Activated CD8-positive, alpha-beta memory T cell treated with anti-CD3 and anti-CD28 coated beads, Interleukin-2, amount 10 ng/mL, durations not matched to agents 7 days and 5 days (primary cell): Measurements from ENCODE around the gene ZNF273. TPM values are rescaled to one million over a fixed set of nuclear protein-coding genes. Genes with fewer than 3 reads are reported as not detected.
"Not testable (repeated sequence)": the region's sequence is repeated elsewhere in the genome, so short reads cannot be mapped to it uniquely, and the experiment has no call there.

Source experiments
- ATAC-seq: fragments of 150-1000 bp; cut with Tn5 transposase; one replicate; pipeline ENCODE4 v1.10.0; 2021; ENCODE audit warnings: moderate library complexity
- CTCF ChIA-PET: fragments of 350-600 bp; sonication (Branson Sonifier 250); formaldehyde crosslinking; loops from one replicate; lab custom pipeline; 2021; ENCODE audit warnings: antibody characterized with exemption; lab: Charles Lee
- DNase-seq: peaks from one replicate; pipeline ENCODE4 v3.0.0-alpha.2; 2020
- H3K27ac Mint-ChIP-seq: one replicate; pipeline ENCODE4 v1.8.0; 2021; ENCODE audit warnings: mild to moderate bottlenecking, mixed read lengths
- H3K27me3 Mint-ChIP-seq: one replicate; pipeline ENCODE4 v1.8.0; 2021; ENCODE audit warnings: mixed read lengths
- H3K36me3 Mint-ChIP-seq: one replicate; pipeline ENCODE4 v1.8.0; 2021; ENCODE audit warnings: mild to moderate bottlenecking, mixed read lengths
- H3K4me1 Mint-ChIP-seq: one replicate; pipeline ENCODE4 v1.8.0; 2021; ENCODE audit warnings: mixed read lengths
- H3K4me3 Mint-ChIP-seq: one replicate; pipeline ENCODE4 v1.8.0; 2021; ENCODE audit warnings: mild to moderate bottlenecking, moderate library complexity, mixed read lengths
- H3K9me3 Mint-ChIP-seq: one replicate; pipeline ENCODE4 v1.8.0; 2022; ENCODE audit warnings: low read depth, mixed read lengths
- total RNA-seq, 2 experiments: library from RNA; stranded (reverse); gene quantifications; one replicate each; pipeline ENCODE4 v1.2.3, GENCODE V29; 2021

The ZNF273 gene
- total RNA-seq, result 10 to 100 TPM in 1 of 2 experiments, 1 to 10 TPM in 1; 8.4 to 13.6 TPM

GRCh38 chr7:64902806-64903721, at the start of gene ZNF273:
TSS of gene ZNF273 (plus strand) at chr7:64903273. CDS start at chr7:64903318, 45 bp downstream.
- Mint-ChIP-seq H3K4me3 (peak within 1 kb of the TSS; percentile 98), H3K4me1 (peaks cover 39% of the 10 kb centered on the region), H3K9me3 (peaks cover 6% of the 10 kb centered on the region), H3K36me3 (peaks cover 43% of the 10 kb centered on the region), H3K27ac (peak within 1 kb of the TSS; percentile 98), H3K27me3 (no peaks in the 10 kb centered on the region)
- DNase-seq, result peak; percentile 97
- peak; percentile 100 for ATAC-seq
- CTCF ChIA-PET, result interaction anchor here (0.9 kb wide), 1 partner anchor 14 kb away, joined by 3 read pairs; no protein-coding TSS in a partner anchor

DNA sequence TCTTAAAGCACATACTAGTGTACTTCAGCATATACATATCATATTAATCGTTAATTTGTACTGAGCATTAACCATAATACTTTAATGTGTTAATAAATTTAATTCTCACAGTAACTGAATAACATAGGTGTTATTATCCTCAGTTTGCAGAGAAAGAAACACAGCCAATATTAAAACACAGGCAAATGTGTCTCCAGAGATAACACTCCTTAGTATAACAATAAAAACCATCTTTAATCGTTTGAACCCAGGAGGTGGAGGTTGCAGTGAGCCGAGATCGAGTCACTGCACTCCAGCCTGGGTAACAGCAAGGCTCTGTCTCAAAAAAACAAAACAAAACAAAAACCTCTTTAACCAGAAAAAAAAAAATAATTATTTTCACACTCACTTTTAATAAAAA, 49.4 kb upstream of the ZNF273 start:
- no peaks in the 10 kb centered on the region for H3K36me3 Mint-ChIP-seq
- no peak for DNase-seq
- CTCF ChIA-PET, result no interaction called here

DNA sequence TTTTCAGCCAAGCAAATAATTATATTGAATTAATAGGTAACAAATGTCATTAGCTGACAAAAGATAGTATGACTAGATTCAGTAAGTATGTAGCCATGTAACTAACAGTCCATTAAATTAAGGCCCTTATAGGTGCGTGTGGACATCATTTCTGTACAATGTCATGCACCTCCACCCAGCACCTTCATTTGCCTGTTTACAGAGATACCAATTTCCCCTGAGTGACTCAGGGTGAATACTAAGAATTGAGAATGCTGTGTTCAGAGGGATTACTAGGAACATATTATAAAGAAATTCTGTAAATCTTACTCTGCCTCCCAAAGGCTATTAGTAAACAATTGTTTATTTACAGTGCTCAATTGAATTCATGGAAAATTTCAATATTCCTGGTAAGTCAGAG, 48.1 kb upstream of the ZNF273 start:
- DNase-seq, result no peak
- CTCF ChIA-PET, result no interaction called here
- ATAC-seq, result no peak
- Mint-ChIP-seq H3K27ac (no peak overlapping the region), H3K36me3 (no peaks in the 10 kb centered on the region), H3K4me3 (no peak overlapping the region), H3K9me3 (no peaks in the 10 kb centered on the region), H3K27me3 (no peaks in the 10 kb centered on the region), H3K4me1 (no peaks in the 10 kb centered on the region)

More for the DNA sequence above, 49.4 kb upstream of the ZNF273 start:
- no peak overlapping the region for H3K27ac Mint-ChIP-seq
- no peaks in the 10 kb centered on the region for H3K4me1 Mint-ChIP-seq
- H3K9me3 Mint-ChIP-seq, result no peaks in the 10 kb centered on the region
- H3K27me3 Mint-ChIP-seq, result no peaks in the 10 kb centered on the region
- H3K4me3 Mint-ChIP-seq, result no peak overlapping the region
- no peak for ATAC-seq

- no peak for ATAC-seq
- no peak overlapping the region for H3K4me3 Mint-ChIP-seq
- no peaks in the 10 kb centered on the region for H3K4me1 Mint-ChIP-seq
- peaks cover 11% of the 10 kb centered on the region for H3K9me3 Mint-ChIP-seq
- no peaks in the 10 kb centered on the region for H3K27me3 Mint-ChIP-seq
- no peaks in the 10 kb centered on the region for H3K36me3 Mint-ChIP-seq
- no peak overlapping the region for H3K27ac Mint-ChIP-seq
- DNase-seq, result no peak
- CTCF ChIA-PET, result no interaction called here
These were observed 40.1 kb upstream of the ZNF273 start for GRCh38 chr7:64863021-64863420.

DNA sequence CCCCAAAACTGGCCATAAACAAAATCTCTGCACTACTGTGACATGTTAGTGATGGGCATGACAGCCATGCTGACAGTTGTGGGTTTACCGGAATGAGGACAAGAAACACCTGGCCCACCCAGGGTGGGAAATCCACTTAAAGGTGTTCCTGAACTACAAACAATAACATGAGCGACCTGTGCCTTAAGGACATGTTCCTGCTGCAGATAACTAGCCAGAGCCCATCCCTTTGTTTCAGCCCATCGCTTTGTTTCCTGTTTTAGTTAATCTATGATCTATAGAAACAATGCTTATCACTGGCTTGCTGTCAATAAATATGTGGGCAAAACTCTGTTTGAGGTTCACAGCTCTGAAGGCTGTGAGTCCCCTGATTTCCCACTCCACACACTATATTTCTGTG, 39.5 kb upstream of the ZNF273 start:
- CTCF ChIA-PET, result not testable (repeated sequence)

DNA sequence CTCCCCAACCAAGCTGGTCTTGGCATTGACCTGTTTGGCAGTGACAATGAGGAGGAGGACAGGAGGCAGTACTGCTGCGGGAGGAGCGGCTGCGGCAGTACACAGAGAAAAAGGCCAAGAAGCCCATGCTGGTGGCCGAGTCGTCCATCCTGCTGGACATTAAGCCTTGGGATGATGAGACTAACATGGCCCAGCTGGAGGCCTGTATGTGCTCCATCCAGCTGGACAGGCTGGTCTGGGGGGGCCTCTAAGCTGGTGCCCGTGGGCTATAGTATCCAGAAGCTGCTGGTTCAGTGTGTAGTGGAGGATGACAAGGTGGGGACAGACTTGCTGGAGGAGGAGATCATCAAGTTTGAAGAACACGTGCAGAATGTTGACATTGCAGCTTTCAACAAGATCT, 39.1 kb upstream of the ZNF273 start:
- ATAC-seq, result no peak

More for the DNA sequence above, 39.5 kb upstream of the ZNF273 start:
- peaks cover 11% of the 10 kb centered on the region for H3K9me3 Mint-ChIP-seq
- H3K36me3 Mint-ChIP-seq, ATAC-seq, H3K27ac Mint-ChIP-seq, H3K4me3 Mint-ChIP-seq, DNase-seq, H3K4me1 Mint-ChIP-seq, H3K27me3 Mint-ChIP-seq: not testable (repeated sequence)

DNA sequence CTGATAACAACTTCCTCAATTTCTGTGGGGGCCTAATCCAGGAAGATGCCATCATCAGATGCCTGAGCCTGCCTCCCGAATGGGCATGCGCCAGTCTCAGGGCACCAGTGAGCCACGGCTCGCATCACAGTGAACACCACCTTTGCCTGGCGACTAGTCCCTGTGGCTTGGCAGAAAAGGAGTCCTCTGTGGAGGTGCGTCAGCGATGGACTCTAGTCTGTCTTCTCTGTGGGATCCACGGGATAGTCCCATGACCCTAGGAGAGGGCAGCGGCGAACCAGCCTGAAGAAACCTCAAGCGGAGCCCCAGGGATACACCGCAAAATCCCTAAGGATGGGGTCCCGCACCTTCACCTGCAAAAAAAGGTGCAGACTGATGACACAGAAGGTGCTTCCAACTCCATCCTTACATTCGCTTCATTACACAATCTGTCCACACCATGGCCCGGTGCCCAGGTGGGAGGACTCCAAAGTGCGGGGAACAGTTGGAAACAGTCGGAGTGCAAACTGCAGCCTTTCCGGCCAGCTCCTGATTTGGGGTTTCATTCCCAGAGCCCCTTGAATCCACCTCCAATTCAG, 35.1 kb upstream of the ZNF273 start:
- H3K4me3 Mint-ChIP-seq, result no peak overlapping the region
- H3K27ac Mint-ChIP-seq, result no peak overlapping the region
- CTCF ChIA-PET, result no interaction called here
- no peak for DNase-seq
- no peak for ATAC-seq
- H3K27me3 Mint-ChIP-seq, result no peaks in the 10 kb centered on the region
- H3K4me1 Mint-ChIP-seq, result no peaks in the 10 kb centered on the region
- peaks cover 6% of the 10 kb centered on the region for H3K9me3 Mint-ChIP-seq
- H3K36me3 Mint-ChIP-seq, result no peaks in the 10 kb centered on the region

More for the DNA sequence above, 39.1 kb upstream of the ZNF273 start:
- no peak for DNase-seq
- Mint-ChIP-seq H3K27me3 (no peaks in the 10 kb centered on the region), H3K9me3 (peaks cover 11% of the 10 kb centered on the region), H3K27ac (no peak overlapping the region), H3K4me1 (no peaks in the 10 kb centered on the region), H3K4me3 (no peak overlapping the region), H3K36me3 (no peaks in the 10 kb centered on the region)
- CTCF ChIA-PET, result no interaction called here

DNA sequence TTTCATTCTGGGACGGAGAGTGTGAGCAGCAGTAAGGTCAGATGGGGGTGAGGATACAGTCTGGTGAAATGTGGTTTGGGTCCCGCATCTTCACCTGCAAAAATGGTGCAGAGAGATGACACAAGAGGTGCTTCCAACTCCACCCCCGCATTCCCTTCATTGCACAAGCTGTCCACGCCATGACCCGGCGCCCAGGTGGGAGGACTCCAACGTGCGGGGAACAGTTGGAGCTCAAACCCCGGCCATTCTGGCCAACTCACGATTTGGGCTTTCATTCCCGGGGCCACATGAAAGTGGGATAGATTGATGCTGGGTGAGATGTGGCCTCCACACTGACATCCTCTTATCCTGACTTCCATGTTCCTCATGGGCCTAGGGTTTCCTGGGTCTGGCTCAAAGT, 34.6 kb upstream of the ZNF273 start:
- Mint-ChIP-seq H3K36me3 (no peaks in the 10 kb centered on the region), H3K27me3 (no peaks in the 10 kb centered on the region), H3K4me1 (no peaks in the 10 kb centered on the region), H3K27ac (no peak overlapping the region), H3K4me3 (no peak overlapping the region), H3K9me3 (peaks cover 5% of the 10 kb centered on the region)
- DNase-seq, result no peak
- no peak for ATAC-seq
- CTCF ChIA-PET, result no interaction called here

GRCh38 chr7:64869121-64869725, 33.9 kb upstream of the ZNF273 start:
- Mint-ChIP-seq H3K4me1 (no peaks in the 10 kb centered on the region), H3K27me3 (no peaks in the 10 kb centered on the region), H3K36me3 (no peaks in the 10 kb centered on the region), H3K4me3 (no peak overlapping the region), H3K27ac (no peak overlapping the region), H3K9me3 (peaks cover 2% of the 10 kb centered on the region)
- ATAC-seq, result no peak
- CTCF ChIA-PET, result no interaction called here
- DNase-seq, result no peak

- CTCF ChIA-PET, result no interaction called here
- Mint-ChIP-seq H3K9me3 (no peaks in the 10 kb centered on the region), H3K27ac (no peak overlapping the region), H3K4me3 (no peak overlapping the region), H3K36me3 (no peaks in the 10 kb centered on the region), H3K4me1 (no peaks in the 10 kb centered on the region), H3K27me3 (no peaks in the 10 kb centered on the region)
- DNase-seq (no peak), ATAC-seq (no peak)
These were observed 33.0 kb upstream of the ZNF273 start for GRCh38 chr7:64869912-64870562.

DNA sequence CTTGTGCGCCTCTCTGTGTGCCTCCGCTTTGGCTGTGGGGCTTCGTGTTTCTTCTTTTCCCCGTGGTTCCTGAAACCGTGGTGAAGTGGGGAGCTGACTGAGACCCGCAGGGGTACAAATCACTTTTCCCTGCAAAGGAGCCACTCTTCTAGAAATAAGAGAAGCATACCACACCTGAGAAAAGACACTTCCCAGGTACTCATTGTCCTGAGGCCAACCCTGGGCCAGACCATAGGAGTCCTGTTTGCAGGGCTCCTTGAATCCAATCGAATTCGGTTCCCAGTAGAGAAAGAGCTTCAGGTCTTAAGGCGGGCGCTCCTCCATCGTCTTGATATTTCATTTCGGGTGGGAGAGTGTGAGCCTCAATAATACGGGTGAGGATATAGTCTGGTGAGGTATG, 32.4 kb upstream of the ZNF273 start:
- DNase-seq (no peak), ATAC-seq (no peak)
- CTCF ChIA-PET, result no interaction called here
- Mint-ChIP-seq H3K4me3 (no peak overlapping the region), H3K27me3 (no peaks in the 10 kb centered on the region), H3K27ac (no peak overlapping the region), H3K36me3 (no peaks in the 10 kb centered on the region), H3K9me3 (no peaks in the 10 kb centered on the region), H3K4me1 (no peaks in the 10 kb centered on the region)

DNA sequence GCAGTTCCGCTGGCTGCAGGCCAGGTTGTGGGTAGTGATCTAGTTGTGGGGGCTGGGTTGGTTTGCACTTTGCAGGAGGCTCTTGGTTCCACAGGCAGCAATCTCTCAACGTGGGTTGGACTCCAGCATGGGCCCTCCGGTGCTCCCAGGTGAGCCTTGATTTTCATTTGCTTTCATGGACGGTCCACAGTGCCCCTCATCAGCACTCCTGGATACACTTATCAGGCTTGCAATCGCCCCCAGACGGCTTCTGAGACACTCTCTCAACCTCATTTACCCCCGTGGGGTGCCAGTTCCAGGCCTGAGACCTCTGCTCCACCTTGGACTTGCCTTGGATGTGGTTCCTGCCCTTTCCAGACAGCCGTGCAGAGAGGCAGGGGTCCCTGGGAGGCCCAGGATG, 31.3 kb upstream of the ZNF273 start:
- DNase-seq, result no peak
- Mint-ChIP-seq H3K27ac (no peak overlapping the region), H3K9me3 (no peaks in the 10 kb centered on the region), H3K36me3 (no peaks in the 10 kb centered on the region), H3K4me3 (no peak overlapping the region), H3K4me1 (no peaks in the 10 kb centered on the region), H3K27me3 (no peaks in the 10 kb centered on the region)
- CTCF ChIA-PET, result no interaction called here
- ATAC-seq, result no peak

- DNase-seq, result no peak
- CTCF ChIA-PET, result no interaction called here
- Mint-ChIP-seq H3K4me1 (peaks cover 4% of the 10 kb centered on the region), H3K27ac (no peak overlapping the region), H3K27me3 (peaks cover 3% of the 10 kb centered on the region), H3K4me3 (no peak overlapping the region), H3K9me3 (no peaks in the 10 kb centered on the region), H3K36me3 (no peaks in the 10 kb centered on the region)
- no peak for ATAC-seq
These were observed 30.5 kb upstream of the ZNF273 start for GRCh38 chr7:64872351-64873154.
